Left hindlimb (tissue), 1 donor: Measurements from ENCODE around the gene SERF2.
"Not testable (repeated sequence)": the region's sequence is repeated elsewhere in the genome, so short reads cannot be mapped to it uniquely, and the experiment has no call there.

Source experiments
- DNase-seq: peaks from one replicate; pipeline ENCODE4 v3.0.0-alpha.2; 2018

SERF2 gene

GRCh38 chr15:43830691-43831275 lies 38.7 kb downstream of the SERF2 start:
- not testable (repeated sequence) for DNase-seq

DNA sequence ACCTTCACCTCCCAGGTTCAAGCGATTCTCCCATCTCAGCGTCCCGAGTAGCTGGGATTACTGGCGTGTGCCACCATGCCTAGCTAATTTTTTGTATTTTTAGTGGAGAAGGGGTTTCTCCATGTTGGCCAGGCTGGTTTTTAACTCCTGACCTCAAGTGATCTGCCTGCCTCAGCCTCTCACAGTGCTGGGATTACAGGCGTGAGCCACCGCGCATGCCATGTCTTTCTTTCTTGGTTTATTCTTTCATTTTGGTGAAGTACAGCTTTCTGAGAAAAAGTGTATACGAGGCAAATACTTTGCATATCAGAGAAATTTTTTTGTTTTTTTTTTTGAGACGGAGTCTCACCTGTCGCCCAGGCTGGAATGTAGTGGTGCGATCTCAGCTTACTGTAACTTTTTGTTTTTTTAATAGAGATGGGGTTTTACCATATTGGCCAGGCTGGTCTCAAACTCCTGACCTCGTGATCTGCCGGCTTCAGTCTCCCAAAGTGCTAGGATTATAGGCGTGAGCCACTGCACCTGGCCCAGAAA lies 39.5 kb downstream of the SERF2 start:
- DNase-seq = not testable (repeated sequence)

DNA sequence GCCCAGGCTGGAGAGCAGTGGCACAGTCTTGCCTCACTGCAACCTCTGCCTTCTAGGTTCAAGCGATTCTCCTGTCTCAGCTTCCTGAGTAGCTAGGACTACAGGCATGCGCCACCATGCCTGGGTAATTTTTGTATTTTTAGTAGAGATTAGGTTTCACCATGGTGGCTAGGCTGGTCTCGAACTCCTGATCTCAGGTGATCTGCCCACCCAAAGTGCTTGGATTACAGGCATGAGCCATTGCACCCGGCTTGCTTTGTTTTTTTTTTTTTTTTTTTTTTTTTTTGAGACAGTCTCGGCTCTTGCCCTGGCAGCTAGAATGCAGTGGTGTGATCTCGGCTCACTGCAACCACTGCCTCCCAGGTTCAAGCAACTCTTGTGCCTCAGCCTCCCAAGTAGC lies 40.4 kb downstream of the SERF2 start:
- not testable (repeated sequence) for DNase-seq

GRCh38 chr15:43845421-43845820 lies 53.3 kb downstream of the SERF2 start:
- DNase-seq = no peak
